ENCODE results near the gene CRAMP1.
A peak's percentile ranks its signal among the peaks of the same experiment; 100 is the strongest.

The CRAMP1 gene

GRCh38 chr16:1596516-1596915, 15.6 kb upstream of the CRAMP1 start:
- DNase-seq (ENCODE audit: low read depth in 2 of 2, low spot score in 1 of 2), result no peak

DNA sequence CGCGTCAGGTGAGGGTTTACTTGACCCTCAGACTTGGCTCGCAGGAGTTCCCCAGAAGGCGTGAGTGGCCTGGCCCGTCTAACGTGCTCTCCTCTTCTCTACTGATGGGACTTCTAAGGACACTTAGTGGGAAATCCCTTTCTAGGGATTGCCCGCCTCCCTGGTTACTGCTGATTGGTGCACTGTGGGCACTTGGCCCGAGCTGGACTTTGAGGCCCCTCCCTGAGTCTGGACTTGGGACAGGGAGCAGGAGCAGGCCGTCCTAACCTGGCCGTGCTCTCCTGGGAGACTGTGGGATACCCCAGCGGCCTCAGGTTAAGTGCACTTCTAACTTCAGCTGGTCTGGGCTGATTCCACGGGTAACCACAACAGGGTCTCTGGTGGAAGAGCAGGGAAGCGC, 15.0 kb upstream of the CRAMP1 start:
- DNase-seq (ENCODE audit: low read depth in 2 of 2, low spot score in 1 of 2), result no peak

DNA sequence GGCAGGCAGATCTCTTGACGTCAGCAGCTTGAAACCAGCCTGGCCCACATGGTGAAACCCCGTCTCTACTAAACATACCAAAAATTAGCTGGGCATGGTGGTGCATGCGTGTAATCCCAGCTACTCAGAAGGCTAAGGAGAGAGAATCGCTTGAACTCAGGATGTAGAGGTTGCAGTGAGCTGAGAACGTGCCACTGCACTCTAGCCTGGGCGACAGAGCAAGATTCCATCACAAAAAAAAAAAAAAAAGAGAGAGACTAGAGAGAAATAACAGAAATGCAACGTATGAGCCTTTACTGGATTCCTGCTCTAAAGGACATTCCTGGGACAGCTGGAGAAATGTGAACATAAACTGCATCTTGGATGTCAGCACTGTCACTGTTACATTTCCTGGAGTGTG, 11.1 kb upstream of the CRAMP1 start:
- no peak for DNase-seq (ENCODE audit: low read depth in 2 of 2, low spot score in 1 of 2)

GRCh38 chr16:1601489-1601888, 10.7 kb upstream of the CRAMP1 start:
- no peak for DNase-seq (ENCODE audit: low read depth in 2 of 2, low spot score in 1 of 2)

- no peak for DNase-seq (ENCODE audit: low read depth in 2 of 2, low spot score in 1 of 2)
Measured at GRCh38 chr16:1602285-1602684, 9.9 kb upstream of the CRAMP1 start.

GRCh38 chr16:1606774-1607173, 5.4 kb upstream of the CRAMP1 start:
- no peak for DNase-seq (ENCODE audit: low read depth in 2 of 2, low spot score in 1 of 2)

- no peak for DNase-seq (ENCODE audit: low read depth in 2 of 2, low spot score in 1 of 2)
Measured at GRCh38 chr16:1607971-1608370, 4.2 kb upstream of the CRAMP1 start.

- peak; percentile 72 to 75 for DNase-seq (ENCODE audit: low read depth in 2 of 2, low spot score in 1 of 2)
Measured at GRCh38 chr16:1610071-1610898, 1.9 kb upstream of the CRAMP1 start.

- no peak for DNase-seq (ENCODE audit: low read depth in 2 of 2, low spot score in 1 of 2)
Measured at GRCh38 chr16:1610899-1611632, 1.1 kb upstream of the CRAMP1 start.

DNA sequence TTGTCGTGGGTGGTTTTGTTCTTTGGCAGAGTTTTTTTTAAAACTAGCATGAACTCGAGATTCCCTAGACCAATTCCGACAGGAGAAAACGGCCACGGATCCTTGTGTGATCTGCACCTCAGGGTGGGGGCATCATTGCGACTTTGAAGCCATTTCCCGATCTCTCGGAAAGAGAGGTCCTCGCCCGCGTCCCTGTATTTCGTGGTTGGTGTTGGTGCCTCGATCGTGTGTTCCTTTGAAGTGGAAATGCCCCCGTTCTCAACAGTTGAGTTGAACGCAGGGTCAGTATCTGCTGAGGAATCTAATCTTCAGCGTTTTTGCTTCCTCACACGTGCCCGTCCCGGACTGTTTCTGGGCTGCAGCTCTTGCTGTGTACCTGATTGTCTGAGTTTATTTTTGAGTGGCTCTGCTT, 1.1 kb downstream of the CRAMP1 start:
- no peak for DNase-seq (ENCODE audit: low read depth in 2 of 2, low spot score in 1 of 2)

DNA sequence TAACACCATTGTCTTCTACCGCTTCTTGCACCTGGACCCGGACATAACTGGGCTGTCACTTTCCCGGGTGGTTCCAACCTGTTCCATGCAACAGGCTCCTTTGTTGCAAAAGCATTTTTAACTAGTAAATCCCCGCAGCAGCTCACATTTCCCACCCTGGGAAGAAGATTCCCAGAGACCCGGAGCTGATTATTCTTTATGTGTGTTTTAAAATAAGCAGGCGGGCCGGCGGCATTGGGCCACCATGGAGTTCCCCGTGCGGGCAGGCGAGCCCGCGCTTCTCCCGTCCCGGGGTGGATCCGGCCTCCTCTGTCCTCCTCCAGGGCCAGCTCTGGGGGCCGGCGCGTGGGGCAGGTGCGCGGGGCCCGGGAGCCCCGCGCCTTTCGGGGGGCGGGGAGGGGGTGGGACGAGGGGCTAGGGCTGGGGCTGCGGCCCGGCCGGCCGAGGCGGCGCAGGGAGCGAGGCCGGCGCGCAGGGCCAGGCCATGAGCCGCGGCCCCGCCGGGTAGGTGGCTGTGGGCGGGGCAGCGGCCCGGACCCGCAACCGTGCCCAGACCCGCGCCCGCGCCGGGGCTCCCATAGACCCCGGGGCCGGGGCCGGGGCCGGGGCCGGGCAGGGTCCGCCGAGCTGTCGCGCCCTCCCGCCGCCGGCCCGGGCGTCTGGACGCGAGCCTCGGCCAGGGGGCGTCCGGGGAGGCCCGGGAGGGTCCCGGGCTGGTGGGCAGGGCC, 1.7 kb downstream of the CRAMP1 start:
- DNase-seq (ENCODE audit: low read depth in 2 of 2, low spot score in 1 of 2), result no peak

DNA sequence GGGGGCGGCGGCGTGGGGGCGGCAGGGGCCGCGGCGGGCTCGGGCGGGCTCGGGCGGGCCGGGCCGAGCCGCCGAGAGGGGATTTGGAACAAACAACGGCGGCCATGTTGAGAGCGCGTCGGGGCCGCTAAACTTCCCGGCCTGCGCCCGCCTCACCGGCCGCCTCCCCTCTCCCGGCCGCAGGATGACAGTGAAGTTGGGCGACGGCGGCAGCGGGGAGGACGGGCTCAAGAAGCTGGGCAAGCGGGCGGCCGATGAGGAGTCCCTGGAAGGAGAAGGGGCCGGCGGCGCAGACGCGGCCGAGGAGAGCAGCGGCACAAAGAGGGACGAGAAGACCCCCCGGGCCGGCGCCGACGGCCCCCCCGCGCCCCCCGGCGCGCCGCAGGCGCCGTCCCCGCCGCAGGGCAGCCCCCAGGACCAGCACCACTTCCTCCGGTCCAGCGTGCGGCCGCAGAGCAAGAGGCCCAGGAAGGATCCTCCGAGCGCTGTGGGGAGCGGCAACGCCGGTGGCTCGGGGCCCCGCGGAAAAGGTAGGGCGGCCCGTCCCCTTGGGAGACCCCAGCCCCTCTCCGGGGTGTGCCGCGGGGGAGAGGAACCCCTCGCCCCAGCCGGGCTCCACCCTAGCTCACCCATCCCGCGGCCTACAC, 2.4 kb downstream of the CRAMP1 start:
- DNase-seq (ENCODE audit: low read depth in 2 of 2, low spot score in 1 of 2), result no peak

DNA sequence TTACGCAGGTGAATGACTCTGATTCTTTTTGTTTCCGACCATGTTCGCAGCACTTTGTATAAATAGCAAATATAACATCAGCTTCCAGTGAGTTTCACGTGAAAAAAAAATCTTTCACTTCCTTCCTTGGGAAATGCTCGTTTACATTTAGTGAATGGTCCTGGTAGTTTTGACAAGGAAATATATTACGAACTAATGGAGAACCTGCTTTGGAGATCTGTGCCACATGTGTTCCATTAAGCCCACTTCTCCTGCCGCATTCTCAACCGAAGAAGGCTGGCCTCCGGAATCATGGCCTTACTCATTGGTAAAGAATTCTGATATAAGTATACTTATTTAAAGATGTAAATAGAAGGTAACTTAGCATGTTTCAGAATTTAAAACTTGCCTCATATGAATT, 3.6 kb downstream of the CRAMP1 start:
- DNase-seq (ENCODE audit: low read depth in 2 of 2, low spot score in 1 of 2), result no peak

DNA sequence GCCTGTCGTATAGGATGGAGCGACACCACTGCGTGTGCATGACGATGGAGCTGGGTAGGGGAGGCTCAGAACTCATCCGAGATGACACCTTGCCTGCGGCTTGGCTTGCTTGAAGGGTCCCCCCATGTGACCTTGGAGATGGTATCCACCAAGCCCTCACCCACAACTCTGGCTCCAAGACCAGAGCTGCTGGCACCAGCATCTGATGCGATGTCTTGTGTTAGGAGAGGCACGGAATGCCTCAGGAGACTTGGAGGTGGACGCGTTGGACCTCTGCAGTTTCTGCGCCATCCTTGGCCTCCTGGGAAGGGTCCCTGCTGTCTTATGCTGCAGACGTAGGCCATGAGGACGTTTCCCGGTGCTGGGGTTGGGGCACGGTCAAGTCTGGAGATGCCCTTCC, 7.8 kb downstream of the CRAMP1 start:
- DNase-seq (ENCODE audit: low read depth in 2 of 2, low spot score in 1 of 2), result no peak

DNA sequence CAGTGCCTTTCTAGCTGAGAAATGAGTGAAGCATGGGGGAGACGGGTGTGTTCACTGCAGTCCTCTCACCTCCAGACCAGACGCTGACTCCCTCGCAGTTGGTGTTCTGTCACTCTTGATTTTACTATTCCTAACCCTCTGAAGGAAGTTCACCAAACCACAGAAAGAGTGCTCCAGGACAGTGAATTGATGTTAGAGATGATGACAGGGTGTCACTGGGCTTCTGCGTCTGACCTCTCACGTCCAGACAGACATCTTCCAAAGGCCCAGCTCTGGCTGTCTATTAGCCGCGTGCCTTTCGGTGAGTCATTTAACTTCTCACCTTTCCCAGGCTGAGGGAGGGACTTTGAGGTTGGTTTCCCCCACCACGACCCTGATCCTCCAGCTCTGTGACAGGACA, 8.2 kb downstream of the CRAMP1 start:
- DNase-seq (ENCODE audit: low read depth in 2 of 2, low spot score in 1 of 2), result no peak

DNA sequence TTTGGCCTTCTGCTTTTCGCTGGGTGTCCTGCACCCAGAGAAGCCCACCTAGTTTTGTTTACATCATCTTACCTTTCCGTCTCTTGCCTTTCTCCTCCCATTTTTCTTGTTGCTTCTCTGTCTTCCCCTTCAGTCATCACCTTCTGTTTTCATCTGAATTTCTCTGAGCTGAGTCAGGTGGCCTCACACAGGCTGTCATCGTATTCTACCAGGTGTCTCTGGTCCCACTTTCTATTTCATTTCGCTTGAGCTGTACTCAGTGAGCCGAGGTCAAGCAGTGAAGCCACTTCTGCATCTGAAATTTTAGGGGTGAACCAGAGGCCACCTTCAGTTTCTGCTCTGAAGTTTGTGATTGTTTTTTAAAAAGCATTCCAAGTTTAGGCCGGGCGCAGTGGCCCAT, 9.7 kb downstream of the CRAMP1 start:
- no peak for DNase-seq (ENCODE audit: low read depth in 2 of 2, low spot score in 1 of 2)

- DNase-seq (ENCODE audit: low read depth in 2 of 2, low spot score in 1 of 2), result no peak
Measured at GRCh38 chr16:1626327-1626726, 14.2 kb downstream of the CRAMP1 start.

GRCh38 chr16:1626776-1627175, 14.6 kb downstream of the CRAMP1 start:
- no peak for DNase-seq (ENCODE audit: low read depth in 2 of 2, low spot score in 1 of 2)

- no peak for DNase-seq (ENCODE audit: low read depth in 2 of 2, low spot score in 1 of 2)
Measured at GRCh38 chr16:1630450-1631213, 18.5 kb downstream of the CRAMP1 start.

DNA sequence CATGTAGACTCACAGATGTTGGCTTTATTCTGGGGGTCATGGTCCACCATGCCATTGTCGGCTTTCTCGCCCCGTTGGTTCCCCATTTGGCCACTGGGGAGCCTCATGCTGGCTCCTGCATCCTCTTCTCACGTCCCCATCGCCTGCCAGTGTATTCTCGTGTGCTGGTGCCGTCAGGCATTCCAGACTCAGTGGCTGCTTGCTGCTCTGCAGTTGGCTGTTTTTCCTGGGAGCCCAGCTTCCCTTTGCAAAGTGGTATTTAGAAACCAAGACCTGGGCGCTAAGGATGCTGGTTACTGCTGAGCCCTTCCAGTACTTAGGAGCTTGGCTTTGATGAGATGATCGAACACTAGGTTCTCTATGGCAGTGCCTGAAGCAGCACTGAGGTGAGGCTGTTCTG, 19.1 kb downstream of the CRAMP1 start:
- DNase-seq (ENCODE audit: low read depth in 2 of 2, low spot score in 1 of 2), result no peak
